ENCODE results near the gene LPCAT3. TPM values are rescaled to one million over a fixed set of nuclear protein-coding genes. Genes with fewer than 3 reads are reported as not detected.

LPCAT3 gene
- total and polyA plus RNA-seq, 2 of the 13 experiments (the other 11 are each of a cell fraction or from before 2014, with no cell fraction given) = 44.5 to 64.3 TPM

- no peak overlapping the region for H3K4me2 ChIP-seq (ENCODE audit: low read depth, low read length)
- FAIRE-seq (no peak), ATAC-seq (no peak), DNase-seq (ENCODE audit: low spot score) (no peak)
- ChIA-PET POLR2A (interaction anchor here (0.8 to 1.6 kb wide), 2 partner anchors 11 to 29 kb away, joined by 3 to 4 read pairs; partner anchors contain the start of genes C12orf57 and RNU7-1), CTCF (ENCODE audit: low intra/inter-chr PET ratio, low total read pairs) (no interaction called here)
- no TSS peak for BruUV-seq (replicated peaks)
- WGBS (ENCODE audit: low lambda C conversion rate) = 91% methylated on average over 1 of the region's 1 CpG
- no peaks in the 10 kb centered on the region; a peak in 1 of 5 replicates for H3K27me3 ChIP-seq (ENCODE audit: control insufficient read depth in 1 of 2, insufficient read depth in 2 of 2, low read length in 2 of 2)
- peaks cover 30% of the 10 kb centered on the region for H3K79me2 ChIP-seq (ENCODE audit: insufficient read depth, low read length)
- intact Hi-C loops (cut with micrococcal nuclease; ENCODE audit: unreplicated experiment) (no loop called here), in situ Hi-C loops (cut with HindIII; ENCODE audit: extremely low pct_ligation_motif_present, low pct_unique_long_range_greater_than_20kb) (no loop called here)
- peaks cover 40% of the 10 kb centered on the region for H3K4me1 ChIP-seq (ENCODE audit: insufficient read depth, low read length)
- H3K9me3 ChIP-seq (ENCODE audit: low read length) = no peaks in the 10 kb centered on the region
- H3K36me3 ChIP-seq (replicated peaks in 1 of 2; ENCODE audit: control insufficient read depth in 1 of 2, insufficient read depth in 2 of 2, low read length in 2 of 2) = peaks cover 8 to 23% of the 10 kb centered on the region in 2 experiments
- H3K4me3 ChIP-seq (replicated peaks in 1 of 3; ENCODE audit: insufficient read depth in 1 of 3, low read depth in 2 of 3, low read length in 3 of 3) = no peak overlapping the region
- H2AFZ ChIP-seq (ENCODE audit: low read length) = no peak overlapping the region
- no peak overlapping the region for H3K9ac ChIP-seq (ENCODE audit: insufficient read depth, low read depth, low read length)
- H3K27ac ChIP-seq (ENCODE audit: extremely low read length, insufficient read depth, low read length) = no peak overlapping the region
- H4K20me1 ChIP-seq (ENCODE audit: insufficient read depth, low read length) = no peaks in the 10 kb centered on the region
- no peak for TF ChIP-seq DNMT3B (CRISPR knock-in tag; conservative IDR thresholded peaks at IDR 0.05)
- no peak for TF ChIP-seq ZNF678 (CRISPR knock-in tag; IDR thresholded peaks at IDR 0.05)
- TF ChIP-seq, protein P1, sequence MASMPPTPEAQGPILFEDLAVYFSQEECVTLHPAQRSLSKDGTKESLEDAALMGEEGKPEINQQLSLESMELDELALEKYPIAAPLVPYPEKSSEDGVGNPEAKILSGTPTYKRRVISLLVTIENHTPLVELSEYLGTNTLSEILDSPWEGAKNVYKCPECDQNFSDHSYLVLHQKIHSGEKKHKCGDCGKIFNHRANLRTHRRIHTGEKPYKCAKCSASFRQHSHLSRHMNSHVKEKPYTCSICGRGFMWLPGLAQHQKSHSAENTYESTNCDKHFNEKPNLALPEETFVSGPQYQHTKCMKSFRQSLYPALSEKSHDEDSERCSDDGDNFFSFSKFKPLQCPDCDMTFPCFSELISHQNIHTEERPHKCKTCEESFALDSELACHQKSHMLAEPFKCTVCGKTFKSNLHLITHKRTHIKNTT (CRISPR knock-in tag; IDR thresholded peaks at IDR 0.05) = no peak
- TF ChIP-seq, protein P2, sequence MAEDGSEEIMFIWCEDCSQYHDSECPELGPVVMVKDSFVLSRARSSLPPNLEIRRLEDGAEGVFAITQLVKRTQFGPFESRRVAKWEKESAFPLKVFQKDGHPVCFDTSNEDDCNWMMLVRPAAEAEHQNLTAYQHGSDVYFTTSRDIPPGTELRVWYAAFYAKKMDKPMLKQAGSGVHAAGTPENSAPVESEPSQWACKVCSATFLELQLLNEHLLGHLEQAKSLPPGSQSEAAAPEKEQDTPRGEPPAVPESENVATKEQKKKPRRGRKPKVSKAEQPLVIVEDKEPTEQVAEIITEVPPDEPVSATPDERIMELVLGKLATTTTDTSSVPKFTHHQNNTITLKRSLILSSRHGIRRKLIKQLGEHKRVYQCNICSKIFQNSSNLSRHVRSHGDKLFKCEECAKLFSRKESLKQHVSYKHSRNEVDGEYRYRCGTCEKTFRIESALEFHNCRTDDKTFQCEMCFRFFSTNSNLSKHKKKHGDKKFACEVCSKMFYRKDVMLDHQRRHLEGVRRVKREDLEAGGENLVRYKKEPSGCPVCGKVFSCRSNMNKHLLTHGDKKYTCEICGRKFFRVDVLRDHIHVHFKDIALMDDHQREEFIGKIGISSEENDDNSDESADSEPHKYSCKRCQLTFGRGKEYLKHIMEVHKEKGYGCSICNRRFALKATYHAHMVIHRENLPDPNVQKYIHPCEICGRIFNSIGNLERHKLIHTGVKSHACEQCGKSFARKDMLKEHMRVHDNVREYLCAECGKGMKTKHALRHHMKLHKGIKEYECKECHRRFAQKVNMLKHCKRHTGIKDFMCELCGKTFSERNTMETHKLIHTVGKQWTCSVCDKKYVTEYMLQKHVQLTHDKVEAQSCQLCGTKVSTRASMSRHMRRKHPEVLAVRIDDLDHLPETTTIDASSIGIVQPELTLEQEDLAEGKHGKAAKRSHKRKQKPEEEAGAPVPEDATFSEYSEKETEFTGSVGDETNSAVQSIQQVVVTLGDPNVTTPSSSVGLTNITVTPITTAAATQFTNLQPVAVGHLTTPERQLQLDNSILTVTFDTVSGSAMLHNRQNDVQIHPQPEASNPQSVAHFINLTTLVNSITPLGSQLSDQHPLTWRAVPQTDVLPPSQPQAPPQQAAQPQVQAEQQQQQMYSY (CRISPR knock-in tag; IDR thresholded peaks at IDR 0.05) = no peak
- TF ChIP-seq YEATS4 (CRISPR knock-in tag; IDR thresholded peaks at IDR 0.05; ENCODE audit: borderline replicate concordance) = no peak
- TF ChIP-seq ZNF274 (CRISPR knock-in tag; IDR thresholded peaks at IDR 0.05) = no peak
- no peak for TF ChIP-seq GMEB2 (CRISPR knock-in tag; IDR thresholded peaks at IDR 0.05; ENCODE audit: low read depth)
- TF ChIP-seq GATAD2A (CRISPR knock-in tag; IDR thresholded peaks at IDR 0.05) = no peak
- no peak for TF ChIP-seq ZBTB34 (CRISPR knock-in tag; IDR thresholded peaks at IDR 0.05)
- no peak for TF ChIP-seq RNF219 (CRISPR knock-in tag; IDR thresholded peaks at IDR 0.05)
Measured at GRCh38 chr12:6932766-6933165, 85.5 kb downstream of the LPCAT3 start.

Data from HepG2 (cell line).